ENCODE results near the gene DGCR2. TPM values are rescaled to one million over a fixed set of nuclear protein-coding genes. Genes with fewer than 3 reads are reported as not detected.
"Not testable (repeated sequence)": the region's sequence is repeated elsewhere in the genome, so short reads cannot be mapped to it uniquely, and the experiment has no call there.

Gene DGCR2
- total RNA-seq, result 10 to 100 TPM; 31.2 to 53.9 (median 34.0) TPM

- H3K27ac ChIP-seq, result peak within 1 kb of the TSS; percentile 85 to 91
- in situ Hi-C loops (cut with MboI; ENCODE audit: low pct_unique_long_range_greater_than_20kb in 2 of 9, low sequenced_read_pairs in 9 of 9, unreplicated experiment in 9 of 9), result loop anchor here in 1 of 9 experiments (25.0 kb wide), 1 partner anchor 110 kb away; no protein-coding TSS in a partner anchor
- peaks cover 14 to 16% of the 10 kb centered on the region in 2 donors for H3K4me1 ChIP-seq (replicated peaks in 1 of 2)
- 0% methylated on average over 7 of the region's 67 CpGs; no CpG with 5 or more reads in 9 of the 10 experiments for WGBS, 10 experiments
- peak; percentile 84 to 95 (median 94) for ATAC-seq (replicated peaks in 6 of 8)
- H3K4me3 ChIP-seq, result peak within 1 kb of the TSS; percentile 73 to 91 (median 81)
Measured at GRCh38 chr22:19122143-19122751, at the start of gene DGCR2. TSS of gene DGCR2 (minus strand) at chr22:19122412. CDS start at chr22:19122206, 206 bp downstream.

- WGBS, 10 experiments, result 0 to 45% (median 42%) methylated on average over 1 to 5 of the region's 7 CpGs; no CpG with 5 or more reads in 6 of the 10 experiments
Measured at GRCh38 chr22:19169947-19170318, 47.7 kb upstream of the DGCR2 start.

GRCh38 chr22:19169002-19169946 is 47.1 kb upstream of the DGCR2 start:
- Histone ChIP-seq H3K4me1 (replicated peaks in 1 of 2) (peaks cover 17% of the 10 kb centered on the region in 2 donors), H3K4me3 (no peak overlapping the region), H3K27ac (no peak overlapping the region)
- 0 to 20% (median 11%) methylated on average over 2 to 25 of the region's 58 CpGs; no CpG with 5 or more reads in 6 of the 10 experiments for WGBS, 10 experiments
- in situ Hi-C loops (cut with MboI; ENCODE audit: low pct_unique_long_range_greater_than_20kb in 2 of 9, low sequenced_read_pairs in 9 of 9, unreplicated experiment in 9 of 9), result no loop called here
- ATAC-seq (replicated peaks in 6 of 8), result no peak

More at GRCh38 chr22:19169947-19170318, 47.7 kb upstream of the DGCR2 start:
- Histone ChIP-seq H3K27ac (no peak overlapping the region), H3K4me3 (no peak overlapping the region), H3K4me1 (replicated peaks in 1 of 2) (peaks cover 17% of the 10 kb centered on the region in 2 donors)
- in situ Hi-C loops (cut with MboI; ENCODE audit: low pct_unique_long_range_greater_than_20kb in 2 of 9, low sequenced_read_pairs in 9 of 9, unreplicated experiment in 9 of 9), result no loop called here
- no peak for ATAC-seq (replicated peaks in 6 of 8)

- Histone ChIP-seq H3K4me1 (replicated peaks in 1 of 2) (peaks cover 15 to 16% of the 10 kb centered on the region in 2 donors), H3K27ac (no peak overlapping the region), H3K4me3 (no peak overlapping the region)
- 30 to 100% (median 46%) methylated on average over 1 to 7 of the region's 17 CpGs; no CpG with 5 or more reads in 5 of the 10 experiments for WGBS, 10 experiments
- no peak for ATAC-seq (replicated peaks in 6 of 8)
- in situ Hi-C loops (cut with MboI; ENCODE audit: low pct_unique_long_range_greater_than_20kb in 2 of 9, low sequenced_read_pairs in 9 of 9, unreplicated experiment in 9 of 9), result no loop called here
Measured at GRCh38 chr22:19168088-19168890, 46.1 kb upstream of the DGCR2 start.

GRCh38 chr22:19167106-19167869 is 45.1 kb upstream of the DGCR2 start:
- Histone ChIP-seq H3K4me3 (no peak overlapping the region), H3K27ac (no peak overlapping the region), H3K4me1 (replicated peaks in 1 of 2) (peaks cover 5 to 6% of the 10 kb centered on the region in 2 donors)
- no peak for ATAC-seq (replicated peaks in 6 of 8)
- in situ Hi-C loops (cut with MboI; ENCODE audit: low pct_unique_long_range_greater_than_20kb in 2 of 9, low sequenced_read_pairs in 9 of 9, unreplicated experiment in 9 of 9), result no loop called here
- WGBS, 10 experiments, result 24 to 87% (median 58%) methylated on average over 1 to 10 of the region's 13 CpGs; no CpG with 5 or more reads in 1 of the 10 experiments

- 20 to 83% (median 65%) methylated on average over 1 to 4 of the region's 8 CpGs; no CpG with 5 or more reads in 5 of the 10 experiments for WGBS, 10 experiments
- no peak overlapping the region for H3K4me3 ChIP-seq
- ATAC-seq (replicated peaks in 6 of 8), result no peak
- H3K4me1 ChIP-seq (replicated peaks in 1 of 2), result peaks cover 5 to 6% of the 10 kb centered on the region in 2 donors
- in situ Hi-C loops (cut with MboI; ENCODE audit: low pct_unique_long_range_greater_than_20kb in 2 of 9, low sequenced_read_pairs in 9 of 9, unreplicated experiment in 9 of 9), result no loop called here
- H3K27ac ChIP-seq, result no peak overlapping the region
Measured at GRCh38 chr22:19166421-19166820, 44.2 kb upstream of the DGCR2 start.

GRCh38 chr22:19164425-19164824 is 42.2 kb upstream of the DGCR2 start:
- H3K27ac ChIP-seq, result no peak overlapping the region
- ATAC-seq (replicated peaks in 6 of 8), result no peak
- 67 to 100% (median 86%) methylated on average over 1 to 6 of the region's 6 CpGs for WGBS, 10 experiments
- H3K4me3 ChIP-seq, result no peak overlapping the region
- H3K4me1 ChIP-seq (replicated peaks in 1 of 2), result no peaks in the 10 kb centered on the region
- in situ Hi-C loops (cut with MboI; ENCODE audit: low pct_unique_long_range_greater_than_20kb in 2 of 9, low sequenced_read_pairs in 9 of 9, unreplicated experiment in 9 of 9), result no loop called here

GRCh38 chr22:19158649-19159048 is 36.4 kb upstream of the DGCR2 start:
- H3K4me1 ChIP-seq (replicated peaks in 1 of 2); H3K27ac ChIP-seq; ATAC-seq (replicated peaks in 6 of 8); H3K4me3 ChIP-seq; in situ Hi-C loops (cut with MboI; ENCODE audit: low pct_unique_long_range_greater_than_20kb in 2 of 9, low sequenced_read_pairs in 9 of 9, unreplicated experiment in 9 of 9): not testable (repeated sequence)
- 40 to 100% (median 80%) methylated on average over 1 to 7 of the region's 11 CpGs; no CpG with 5 or more reads in 1 of the 10 experiments for WGBS, 10 experiments

- WGBS, 10 experiments, result 40 to 100% (median 77%) methylated on average over 1 to 9 of the region's 9 CpGs; no CpG with 5 or more reads in 2 of the 10 experiments
- H3K4me3 ChIP-seq; in situ Hi-C loops (cut with MboI; ENCODE audit: low pct_unique_long_range_greater_than_20kb in 2 of 9, low sequenced_read_pairs in 9 of 9, unreplicated experiment in 9 of 9); H3K4me1 ChIP-seq (replicated peaks in 1 of 2); ATAC-seq (replicated peaks in 6 of 8): not testable (repeated sequence)
- peak overlapping the region in 1 of 2 donors; percentile 30 for H3K27ac ChIP-seq
Measured at GRCh38 chr22:19156109-19156508, 33.9 kb upstream of the DGCR2 start.

- in situ Hi-C loops (cut with MboI; ENCODE audit: low pct_unique_long_range_greater_than_20kb in 2 of 9, low sequenced_read_pairs in 9 of 9, unreplicated experiment in 9 of 9), result no loop called here
- Histone ChIP-seq H3K27ac (no peak overlapping the region), H3K4me1 (replicated peaks in 1 of 2) (no peaks in the 10 kb centered on the region), H3K4me3 (no peak overlapping the region)
- WGBS, 10 experiments, result 45 to 100% (median 60%) methylated on average over 1 to 6 of the region's 11 CpGs; no CpG with 5 or more reads in 3 of the 10 experiments
- ATAC-seq (replicated peaks in 6 of 8), result no peak
Measured at GRCh38 chr22:19152942-19153883, 31.0 kb upstream of the DGCR2 start.

Data from motor neuron (in vitro differentiated cells).